ENCODE measurements around the gene POU4F1.

Gene POU4F1

DNA sequence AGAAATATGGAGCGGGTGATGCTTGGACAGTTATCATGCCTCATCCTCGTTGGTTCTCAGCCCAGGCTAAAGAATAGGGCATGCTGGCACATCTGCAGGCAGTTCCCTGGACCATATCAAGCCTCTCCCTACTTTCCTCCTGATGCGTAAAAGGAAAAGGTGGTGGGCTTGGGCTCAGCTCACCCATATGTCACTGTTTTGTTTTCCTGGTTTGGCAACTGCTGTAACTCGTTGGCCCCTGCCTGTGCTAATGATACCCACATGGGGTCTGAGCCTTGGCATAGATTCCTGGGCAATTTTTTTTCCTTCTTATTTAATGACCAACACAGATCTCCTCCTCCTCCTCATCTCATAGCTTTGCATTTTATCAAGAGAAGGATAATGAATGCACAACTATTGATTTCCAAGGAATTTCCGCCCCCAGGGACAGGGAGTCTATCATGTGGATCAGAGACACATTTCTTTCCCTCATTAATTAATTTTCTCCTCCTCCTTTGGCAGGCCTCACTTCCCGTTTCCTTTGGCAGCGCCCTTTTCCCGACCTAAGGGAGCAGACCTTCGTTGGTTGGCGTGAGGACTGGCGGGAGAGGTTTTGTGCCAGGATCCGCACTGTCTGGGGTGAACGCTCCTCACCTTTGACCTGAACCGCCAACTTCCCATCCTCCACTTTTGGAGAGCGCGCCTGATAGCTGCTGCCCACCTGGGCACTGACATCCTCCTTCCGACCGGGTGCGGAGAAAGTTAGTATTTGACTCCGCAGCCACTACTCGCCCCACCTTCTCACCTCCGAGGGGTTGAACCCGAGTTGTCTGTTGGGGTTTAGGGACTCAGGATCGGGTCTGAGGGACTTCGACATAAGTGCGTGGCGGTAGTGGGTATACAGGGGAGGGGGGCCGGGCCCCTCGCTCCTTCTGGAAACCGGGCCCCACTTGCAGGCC, 3.4 kb upstream of the POU4F1 start:
- DNase-seq (ENCODE audit: low spot score) = no peak

DNA sequence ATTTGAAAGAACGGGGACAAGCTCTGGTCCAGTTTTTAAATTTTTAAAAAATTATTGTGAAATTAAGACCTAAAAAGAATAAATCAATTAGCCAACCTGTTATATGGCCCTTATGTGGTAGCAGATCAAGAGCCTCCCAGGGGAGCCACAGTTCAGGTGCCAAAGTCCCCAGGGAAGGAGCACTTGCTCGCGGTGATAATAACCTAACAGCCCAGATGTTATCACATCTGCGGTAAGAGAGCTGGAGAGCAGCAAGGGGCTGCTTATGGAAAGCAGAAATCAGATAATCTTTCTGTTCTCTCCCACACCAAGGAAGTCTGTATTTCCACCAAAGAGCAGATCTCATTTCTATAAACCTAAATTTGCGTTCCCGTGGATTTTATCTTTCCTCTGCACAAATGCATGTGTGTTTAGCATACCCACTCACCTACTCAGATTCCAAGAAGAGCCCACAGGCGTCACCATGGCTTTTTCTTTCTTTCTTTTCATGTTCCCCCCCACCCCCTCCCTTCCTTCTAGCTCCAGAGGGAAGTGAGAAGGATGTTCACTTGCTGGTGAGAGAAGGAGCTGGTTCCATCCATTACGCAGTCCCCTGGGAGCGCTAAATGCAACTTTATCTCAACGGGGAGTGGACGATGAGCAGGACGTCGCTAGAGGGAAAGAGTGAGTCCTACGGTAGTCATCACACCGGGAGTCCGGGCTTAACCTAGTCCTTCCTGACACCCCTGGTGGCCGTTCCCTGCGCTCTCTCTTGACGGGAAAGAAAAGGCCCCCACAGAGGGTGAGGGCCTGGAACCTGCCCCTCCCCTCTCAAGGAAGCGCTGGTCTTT, 1.6 kb upstream of the POU4F1 start:
- DNase-seq (ENCODE audit: low spot score) = no peak

DNA sequence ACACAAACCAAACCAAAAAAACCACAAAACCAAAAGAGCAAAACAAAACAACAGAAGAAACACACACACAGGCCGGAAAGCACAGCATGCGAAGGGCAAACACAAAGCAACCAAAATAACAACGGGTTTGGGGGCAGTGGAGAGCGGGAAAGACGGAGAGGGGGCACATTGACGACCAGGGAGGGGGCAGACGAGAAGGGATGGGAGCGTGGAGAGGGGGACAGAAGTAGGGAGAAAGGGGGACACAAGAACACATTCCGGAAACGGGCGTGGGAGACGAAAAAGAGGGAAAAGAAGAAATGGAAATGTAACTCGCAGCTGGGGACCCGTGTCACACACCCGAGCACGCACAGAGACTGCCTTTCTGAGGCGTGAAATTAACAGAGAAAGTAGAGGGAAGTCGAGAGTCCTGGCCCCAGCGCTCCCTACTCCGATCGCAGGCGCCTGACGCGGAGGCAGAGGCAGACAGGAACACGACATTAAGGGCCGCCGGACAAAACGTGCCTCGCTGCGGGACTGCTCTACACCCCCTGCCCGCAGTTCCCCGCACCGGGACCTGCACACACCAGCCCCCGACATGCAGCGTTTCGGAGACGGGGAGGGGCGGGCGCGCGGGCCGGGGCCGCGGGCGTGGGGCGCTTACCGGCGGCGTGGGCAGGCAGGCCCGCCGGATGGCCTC, 652 bp downstream of the POU4F1 start:
- no peak for DNase-seq (ENCODE audit: low spot score)

DNA sequence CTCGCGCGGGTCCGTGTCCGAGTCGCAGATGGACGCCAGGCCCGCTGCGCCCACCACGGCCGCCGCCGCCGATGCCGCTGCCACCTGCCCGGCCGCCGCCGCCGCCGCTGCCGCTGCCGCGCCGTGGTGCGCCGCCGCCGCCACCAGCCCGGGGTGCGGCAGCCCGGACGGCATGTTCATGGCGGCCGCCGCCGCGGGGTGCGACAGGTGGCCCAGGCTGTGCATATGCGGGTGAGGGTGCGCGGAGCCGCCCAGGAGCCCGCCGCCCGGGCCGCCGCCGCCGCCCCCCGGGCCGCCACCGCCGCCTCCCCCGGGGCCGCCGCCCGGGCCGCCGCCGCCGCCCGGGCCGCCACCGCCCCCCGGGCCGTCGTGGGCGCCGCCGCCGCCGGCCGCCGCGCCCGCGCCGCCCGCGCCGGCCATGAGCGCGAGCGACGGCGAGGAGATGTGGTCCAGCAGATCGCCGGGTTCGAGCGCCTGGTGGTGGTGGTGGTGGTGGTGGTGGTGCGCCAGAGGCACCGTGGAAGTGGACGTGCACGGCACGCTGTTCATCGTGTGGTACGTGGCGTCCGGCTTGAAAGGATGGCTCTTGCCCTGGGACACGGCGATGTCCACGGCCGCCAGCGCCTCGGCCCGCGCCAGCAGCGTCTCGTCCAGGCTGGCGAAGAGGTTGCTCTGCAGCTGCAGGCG, 1.3 kb downstream of the POU4F1 start:
- no peak for DNase-seq (ENCODE audit: low spot score)

DNA sequence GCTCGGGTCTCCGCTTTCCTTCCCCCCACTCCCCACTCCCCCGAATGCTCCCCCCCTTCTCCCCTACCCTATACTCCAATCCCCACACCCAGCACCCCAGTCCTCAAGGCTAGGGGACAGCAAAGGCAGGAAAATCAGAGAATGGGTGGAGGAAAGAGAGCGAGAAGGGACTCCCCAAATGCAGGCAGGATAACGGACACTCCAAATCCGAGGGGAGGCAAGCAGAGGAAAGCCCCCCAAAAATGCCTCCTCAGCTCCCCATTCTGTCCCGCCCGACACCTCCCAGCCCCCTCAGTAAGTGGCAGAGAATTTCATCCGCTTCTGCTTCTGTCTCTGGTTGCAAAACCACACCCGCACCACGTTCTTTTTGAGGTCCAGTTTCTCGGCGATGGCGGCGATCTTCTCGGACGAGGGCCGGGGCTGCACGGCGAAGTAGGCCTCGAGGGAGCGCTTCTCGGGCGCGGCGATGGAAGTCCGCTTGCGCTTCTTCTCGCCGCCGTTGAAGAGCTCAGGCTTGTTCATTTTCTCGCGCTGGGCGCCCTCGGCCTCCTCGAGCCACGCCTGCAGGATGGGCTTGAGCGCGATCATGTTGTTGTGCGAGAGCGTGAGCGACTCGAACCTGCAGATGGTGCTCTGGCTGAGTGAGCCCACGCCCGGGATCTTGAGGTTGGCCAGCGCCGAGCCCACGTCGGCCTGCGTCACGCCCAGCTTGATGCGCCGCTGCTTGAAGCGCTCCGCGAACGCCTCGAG, 2.1 kb downstream of the POU4F1 start:
- DNase-seq (ENCODE audit: low spot score) = no peak

DNA sequence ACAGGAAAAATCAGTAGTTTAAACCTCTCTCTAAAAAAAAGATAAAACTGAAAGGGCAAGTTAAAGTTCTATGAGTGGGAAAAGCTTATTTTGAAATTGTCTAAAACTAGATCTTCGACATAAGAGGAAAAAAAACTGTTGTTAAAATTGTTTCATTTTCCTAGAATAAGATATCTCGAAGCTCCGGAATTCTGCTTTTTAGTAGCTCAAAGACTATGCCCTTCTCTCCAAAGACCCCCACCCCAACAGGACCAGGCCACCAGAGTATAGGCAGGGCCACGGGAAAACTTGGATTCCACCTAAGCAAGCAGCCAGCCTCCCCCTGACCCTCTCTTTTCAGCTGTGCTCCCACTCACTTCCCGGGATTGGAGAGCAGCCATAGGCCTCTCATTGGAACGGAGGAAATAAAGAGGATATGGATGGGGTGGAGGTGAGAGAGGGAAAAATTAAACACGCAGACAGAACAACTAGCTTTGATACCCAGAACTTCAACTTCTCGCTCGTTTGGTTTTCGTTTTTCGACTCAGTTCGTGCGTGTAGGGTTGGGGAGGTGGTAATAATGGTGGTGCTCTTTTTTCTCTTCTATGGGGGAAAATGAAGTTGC, 3.0 kb downstream of the POU4F1 start:
- no peak for DNase-seq (ENCODE audit: low spot score)

DNA sequence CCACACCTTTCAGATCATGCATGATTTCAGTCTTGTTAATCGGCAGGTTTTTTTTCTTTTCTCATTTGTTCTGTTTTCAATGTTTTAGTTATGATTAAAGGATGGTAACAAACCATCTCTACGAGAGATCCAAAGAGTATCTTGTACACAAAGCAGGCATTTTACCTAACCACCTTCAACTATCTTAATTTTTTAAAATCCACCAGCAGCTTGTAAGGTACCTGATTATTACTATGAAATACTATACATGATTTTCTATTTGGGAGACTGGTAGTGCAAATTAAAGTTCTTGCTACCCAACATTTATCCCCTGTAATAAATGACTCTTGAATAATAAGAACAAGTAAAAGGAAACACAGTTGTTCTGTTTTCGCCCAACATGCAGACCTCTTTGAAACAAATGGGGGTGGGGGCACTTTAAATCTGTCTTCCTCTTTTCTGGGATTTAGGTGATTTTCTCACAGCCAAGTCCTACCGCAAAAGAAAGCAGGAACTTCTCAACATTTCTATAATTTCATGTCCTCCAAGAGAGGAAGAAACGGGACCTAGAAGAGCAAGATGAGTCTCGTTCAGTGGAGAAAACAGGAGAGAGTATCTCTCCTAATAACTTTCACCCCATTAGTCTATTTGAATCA, 3.6 kb downstream of the POU4F1 start:
- DNase-seq (ENCODE audit: low spot score) = no peak

DNA sequence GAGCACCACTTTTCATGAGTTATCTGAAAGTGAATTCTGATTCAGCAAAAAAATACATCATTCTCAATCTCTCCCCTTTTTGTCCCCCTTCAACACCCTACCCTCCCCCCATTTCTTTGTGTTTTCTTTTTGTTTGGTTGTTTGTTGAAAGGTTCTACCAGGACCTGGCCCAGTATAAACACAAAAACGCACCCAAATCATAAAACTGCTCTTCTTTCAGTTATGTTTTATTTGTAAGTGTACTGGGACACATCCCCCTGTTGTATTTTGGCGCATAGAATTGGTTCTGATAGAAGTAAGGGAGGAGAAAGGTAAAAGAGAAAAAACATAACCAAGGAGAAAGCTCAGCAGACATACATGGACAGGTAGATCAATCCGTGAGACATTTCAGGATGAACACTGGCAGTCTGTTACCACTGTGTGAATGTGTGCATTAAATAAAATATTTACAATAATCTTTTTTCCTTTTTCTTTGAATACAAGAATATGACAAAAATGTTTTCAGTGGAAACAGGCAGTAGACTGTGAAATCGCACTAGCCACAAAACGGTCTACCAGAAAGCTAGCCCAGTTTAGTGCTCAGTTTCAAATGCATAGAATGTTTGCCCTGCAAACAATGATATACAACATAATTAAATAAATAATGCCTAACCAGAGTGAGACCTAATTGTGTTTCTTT, 4.2 kb downstream of the POU4F1 start:
- DNase-seq (ENCODE audit: low spot score) = no peak

DNA sequence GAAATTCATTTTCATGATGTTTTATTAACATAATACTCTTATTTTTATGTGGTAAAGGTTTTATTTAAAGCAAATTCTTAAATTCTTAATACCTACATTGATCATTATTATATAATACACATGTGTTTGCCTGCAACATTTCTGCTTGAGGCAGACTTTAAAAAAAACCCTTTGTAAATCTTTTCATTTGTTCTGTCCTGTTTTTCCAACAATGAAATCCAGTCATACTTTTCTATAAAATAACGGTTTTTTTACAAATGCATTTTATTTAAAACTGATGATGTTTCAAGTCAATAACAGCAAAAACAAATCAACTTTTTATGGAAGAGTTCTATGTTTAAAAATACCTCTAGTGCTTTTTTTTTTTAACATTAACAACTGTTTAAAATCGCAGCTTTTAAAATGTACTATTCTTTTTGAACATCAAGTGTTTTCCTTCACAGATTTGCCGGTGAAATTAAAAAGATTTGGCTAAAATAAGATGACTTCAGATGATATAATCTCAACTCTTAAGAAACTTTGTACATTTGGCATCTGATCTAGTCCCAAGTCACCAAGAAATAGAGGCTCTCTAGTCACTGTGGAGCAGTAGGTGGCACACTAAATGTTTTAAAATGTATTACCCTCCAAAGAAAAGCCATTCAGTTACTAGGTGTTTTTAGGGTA, 5.1 kb downstream of the POU4F1 start:
- no peak for DNase-seq (ENCODE audit: low spot score)

DNA sequence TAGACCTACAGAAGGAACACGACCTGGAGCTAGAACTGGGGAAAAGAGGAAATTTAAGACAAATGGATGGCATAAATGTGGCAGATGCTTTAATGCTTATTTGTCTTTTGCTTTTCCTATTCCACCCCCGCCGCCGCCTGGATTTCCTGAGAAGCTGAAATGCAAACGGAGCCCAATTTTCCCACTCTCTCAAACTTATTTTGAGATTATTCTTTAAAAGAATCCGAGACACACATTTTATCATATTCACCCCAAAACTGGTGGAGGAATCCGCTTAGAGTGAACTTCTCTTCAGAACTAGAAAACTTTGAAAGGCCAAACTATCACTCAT, 5.8 kb downstream of the POU4F1 start:
- DNase-seq (ENCODE audit: low spot score) = no peak

DNA sequence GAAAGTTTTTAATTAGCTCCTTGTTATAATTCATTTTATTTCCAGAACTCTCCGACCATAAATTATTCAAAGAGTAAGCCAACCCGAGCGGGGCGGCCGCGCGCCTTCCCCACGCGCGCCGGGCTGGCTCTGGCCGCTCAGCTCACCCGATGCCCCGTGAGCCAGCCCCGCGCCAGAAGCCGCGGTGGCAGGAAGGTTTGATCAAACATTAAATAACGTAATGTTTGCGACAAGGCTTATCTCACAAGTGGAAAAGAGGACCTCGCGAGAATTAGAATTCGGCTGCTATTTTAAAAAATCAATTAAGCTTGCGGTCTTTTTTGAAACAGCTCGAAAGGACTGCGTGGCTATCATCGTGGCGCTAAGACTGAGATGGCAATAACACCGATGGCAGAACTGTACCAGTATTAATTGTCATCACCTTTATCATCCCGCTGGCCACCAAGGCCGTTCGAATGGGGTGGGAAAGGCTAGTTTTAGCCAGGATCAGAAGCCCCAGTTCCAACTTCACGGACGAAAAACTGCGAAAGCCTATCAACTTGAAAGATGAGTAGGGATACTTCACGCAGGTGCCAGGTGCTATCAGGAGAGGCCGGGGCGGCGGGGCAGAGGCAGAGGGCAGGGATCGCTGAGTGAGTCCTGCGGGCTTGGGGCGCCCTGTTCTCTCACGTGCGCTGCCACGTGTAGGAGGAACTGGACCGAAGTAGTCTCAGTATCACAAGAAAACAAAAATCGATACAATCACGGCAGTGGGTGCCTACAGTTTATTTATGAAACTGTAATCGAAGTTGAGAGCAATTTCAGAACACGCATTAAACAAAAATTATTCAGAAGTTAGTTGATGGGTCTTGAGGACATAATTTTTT, 6.4 kb downstream of the POU4F1 start:
- DNase-seq (ENCODE audit: low spot score) = no peak

DNA sequence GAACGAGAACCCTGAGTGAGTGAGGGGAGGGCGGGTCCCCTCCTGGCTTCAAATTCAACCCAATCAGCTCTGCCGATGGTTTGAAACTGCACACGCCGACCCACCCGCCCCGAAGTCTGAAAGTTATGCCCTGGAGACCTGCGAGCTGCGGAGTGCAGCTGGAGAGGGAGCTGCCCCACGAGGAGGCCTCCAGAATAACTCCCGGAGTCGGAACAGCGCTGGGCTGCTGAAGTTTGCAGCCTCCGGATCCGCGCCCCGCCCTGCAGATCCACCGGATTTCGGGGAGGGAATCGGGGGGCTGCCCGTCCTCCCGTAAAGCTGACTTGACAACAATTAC, 7.0 kb downstream of the POU4F1 start:
- DNase-seq (ENCODE audit: low spot score) = no peak

DNA sequence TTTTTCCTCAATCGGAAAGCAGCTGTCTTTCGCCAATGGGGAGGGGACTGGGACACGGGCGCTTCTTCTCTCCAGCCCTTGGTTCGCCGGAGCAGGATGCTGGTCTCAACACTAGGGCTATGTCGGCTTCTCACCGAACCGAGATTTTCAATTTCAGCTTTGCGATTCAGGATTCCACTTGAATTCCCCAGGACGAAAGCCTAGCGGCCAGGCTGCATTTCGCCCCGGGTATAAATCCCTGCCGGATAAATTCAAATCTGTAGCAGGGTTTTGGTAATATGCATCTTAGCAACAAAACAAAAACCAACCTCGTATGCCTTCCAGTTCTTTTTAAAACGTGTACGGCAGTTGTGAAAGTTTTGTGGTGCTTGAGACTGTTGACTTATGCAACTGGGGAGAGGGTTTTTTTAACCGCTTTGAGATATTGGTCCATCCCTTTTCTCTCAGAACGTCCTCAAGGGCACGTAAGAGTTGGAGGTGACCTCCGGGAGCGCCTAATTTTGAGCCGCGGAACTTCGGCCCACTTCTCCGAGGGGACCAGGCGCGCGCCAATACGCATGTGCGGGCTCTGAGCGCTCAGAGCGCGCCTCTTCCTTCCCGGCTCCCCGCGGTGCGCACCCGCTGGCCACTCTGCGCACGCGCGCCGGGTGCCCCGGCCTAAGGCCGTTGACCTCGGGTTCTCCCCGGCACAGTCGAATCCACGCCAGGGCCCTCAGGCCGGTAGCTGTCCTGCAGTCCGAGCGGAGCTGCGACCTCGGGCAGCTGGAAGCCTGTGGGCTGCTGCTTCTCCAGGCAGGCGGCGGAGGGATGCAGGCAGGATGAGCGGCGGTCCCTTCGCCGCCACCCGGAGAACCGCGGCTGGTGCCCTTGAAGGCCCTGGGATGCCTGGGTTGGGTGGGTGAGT, 7.6 kb downstream of the POU4F1 start:
- no peak for DNase-seq (ENCODE audit: low spot score)

DNA sequence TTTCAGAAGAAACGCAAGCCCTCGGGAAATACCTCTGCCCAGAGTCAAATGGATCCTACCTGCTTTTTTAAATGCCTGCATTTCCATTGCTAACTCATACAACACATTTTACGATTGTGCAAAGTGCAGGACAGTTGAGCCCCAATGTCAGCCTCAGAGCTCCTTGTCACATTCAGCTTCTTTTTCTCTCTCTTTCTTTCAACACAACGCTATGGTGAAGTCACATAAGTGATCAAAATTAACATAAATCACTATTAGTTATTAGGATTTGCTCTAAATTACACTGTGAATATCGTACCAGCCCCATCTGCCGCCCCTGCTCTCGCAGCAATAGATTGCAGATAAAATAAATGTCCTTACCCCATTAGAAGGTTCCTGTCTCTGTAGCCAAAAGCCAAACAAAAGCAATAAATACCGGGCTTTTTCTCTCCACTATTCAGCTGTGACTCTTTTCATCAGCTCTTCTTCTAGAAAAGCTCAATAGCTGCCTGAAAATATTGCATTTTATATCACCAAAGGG, 8.8 kb downstream of the POU4F1 start:
- no peak for DNase-seq (ENCODE audit: low spot score)

DNA sequence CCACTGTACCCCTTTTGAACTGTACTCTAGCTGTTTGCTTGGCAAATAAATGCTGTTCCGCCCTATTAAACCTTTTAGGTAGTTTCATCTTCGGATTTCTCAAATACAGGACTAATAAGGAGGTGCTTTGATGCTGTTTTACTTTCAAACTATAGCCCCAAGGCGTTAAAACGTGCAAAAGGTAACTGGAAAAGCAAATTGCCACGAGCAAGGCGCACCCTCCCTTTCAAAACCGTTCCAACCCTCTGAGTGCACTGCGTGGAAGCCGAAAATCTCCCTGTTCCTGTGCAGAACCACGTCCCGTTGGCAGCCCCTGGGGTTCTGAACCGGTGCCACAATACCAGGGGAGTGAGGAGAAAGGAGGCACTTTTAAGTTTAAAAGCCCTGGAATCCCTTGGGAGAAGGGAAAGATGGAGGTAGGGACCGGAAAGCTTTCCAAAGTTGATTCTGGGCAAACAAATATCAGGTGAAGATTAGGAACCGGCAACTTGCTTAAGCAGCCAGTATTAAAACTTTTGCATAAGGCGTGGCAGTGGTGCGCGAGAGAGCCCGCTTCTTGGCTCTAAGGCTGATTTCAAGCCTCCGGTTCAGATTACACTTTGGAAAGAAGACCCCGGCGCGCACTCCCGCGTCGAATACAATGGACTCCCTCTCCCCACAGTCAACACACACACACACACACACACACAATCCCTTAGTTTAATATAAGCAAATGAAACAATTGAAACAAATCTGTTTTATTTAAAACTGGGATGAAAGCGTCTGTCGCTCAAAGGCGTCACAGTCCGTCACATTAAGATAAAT, 9.5 kb downstream of the POU4F1 start:
- no peak for DNase-seq (ENCODE audit: low spot score)

DNA sequence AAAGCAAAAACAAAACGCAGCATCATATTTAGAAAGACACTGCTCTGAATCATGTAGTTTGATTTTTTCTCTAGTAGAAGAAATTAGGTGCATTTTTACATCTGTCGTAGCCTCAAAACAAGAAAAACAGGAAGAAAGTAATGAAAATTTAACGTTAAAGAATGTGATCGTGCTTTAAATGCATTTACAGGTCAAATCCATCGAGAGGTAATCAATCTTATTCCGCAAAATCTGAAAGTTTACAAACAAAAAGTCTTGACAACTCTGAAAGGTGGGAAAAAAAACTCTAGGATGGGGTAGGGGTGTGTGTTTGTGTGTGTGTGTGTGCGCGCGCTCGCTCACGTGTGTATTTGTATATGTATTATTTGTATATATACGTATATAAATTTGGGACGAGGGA, 10.2 kb downstream of the POU4F1 start:
- no peak for DNase-seq (ENCODE audit: low spot score)

Measured in hepatic stellate cell (primary cell).